Activated gamma-delta T cell treated with anti-CD3 and anti-CD28 coated beads, Interleukin-2, amount 50 U/mL, for 16 hours (primary cell): ENCODE measurements around the gene RNF39.

Experiments
- DNase-seq: peaks from one replicate; pipeline ENCODE4 v3.0.0-alpha.2; 2020; ENCODE audit warnings: low read depth

Gene RNF39

GRCh38 chr6:30096829-30097228 lies 21.3 kb upstream of the RNF39 start:
- DNase-seq, result no peak

GRCh38 chr6:30093951-30094661 lies 18.5 kb upstream of the RNF39 start:
- no peak for DNase-seq

DNA sequence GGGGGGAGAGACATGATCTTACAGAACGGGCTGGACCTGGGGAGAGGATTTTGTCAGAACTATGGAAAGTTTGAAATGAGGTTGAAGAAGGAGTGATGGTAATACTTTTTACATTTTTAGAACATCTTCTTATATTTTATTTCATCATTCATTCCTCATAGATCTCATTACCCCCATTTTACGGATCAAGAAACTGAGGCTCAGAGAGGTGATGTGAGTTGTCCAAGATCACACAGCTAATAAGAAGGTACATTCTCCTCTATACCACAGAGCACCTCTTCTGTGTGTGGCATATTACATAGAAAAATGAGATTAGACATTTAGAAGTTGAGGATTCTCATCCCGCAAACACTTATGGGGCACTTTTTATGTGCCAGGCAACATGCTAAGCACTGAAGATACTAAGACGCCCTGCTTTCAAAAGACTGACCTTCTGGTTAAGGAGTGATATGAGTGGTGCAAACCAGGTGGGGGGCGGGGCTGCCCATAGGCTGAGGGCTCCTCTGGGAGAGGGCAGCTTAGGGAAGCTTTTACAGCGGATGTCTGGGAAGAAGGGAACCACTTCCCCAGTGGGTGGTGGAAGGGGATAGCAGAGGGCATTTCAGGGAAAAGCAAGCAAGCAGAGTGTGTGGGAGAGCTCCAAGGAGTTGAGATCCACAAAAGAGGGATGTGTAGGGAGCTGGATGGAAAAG lies 17.4 kb upstream of the RNF39 start:
- no peak for DNase-seq

- no peak for DNase-seq
These were observed 16.2 kb upstream of the RNF39 start for GRCh38 chr6:30091577-30092381.

DNA sequence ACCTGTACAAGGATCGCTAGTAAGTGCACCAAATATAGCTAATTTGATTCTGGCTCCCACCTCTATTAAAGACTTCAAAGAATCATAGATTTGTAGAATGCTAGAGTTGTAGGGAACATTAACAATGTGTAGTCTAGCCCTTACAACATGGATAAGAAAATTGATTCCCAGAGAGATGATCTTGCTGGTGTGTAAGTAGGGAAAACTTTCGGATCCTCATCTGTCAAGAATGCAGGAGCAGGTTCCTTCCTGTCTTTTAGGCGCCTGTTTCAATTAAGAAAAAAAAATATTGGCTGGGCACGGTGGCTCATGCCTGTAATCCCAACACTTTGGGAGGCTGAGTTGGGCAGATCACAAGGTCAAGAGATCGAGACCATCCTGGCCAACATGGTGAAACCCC lies 12.3 kb upstream of the RNF39 start:
- DNase-seq, result no peak

GRCh38 chr6:30077218-30077617 lies 1.6 kb upstream of the RNF39 start:
- no peak for DNase-seq

DNA sequence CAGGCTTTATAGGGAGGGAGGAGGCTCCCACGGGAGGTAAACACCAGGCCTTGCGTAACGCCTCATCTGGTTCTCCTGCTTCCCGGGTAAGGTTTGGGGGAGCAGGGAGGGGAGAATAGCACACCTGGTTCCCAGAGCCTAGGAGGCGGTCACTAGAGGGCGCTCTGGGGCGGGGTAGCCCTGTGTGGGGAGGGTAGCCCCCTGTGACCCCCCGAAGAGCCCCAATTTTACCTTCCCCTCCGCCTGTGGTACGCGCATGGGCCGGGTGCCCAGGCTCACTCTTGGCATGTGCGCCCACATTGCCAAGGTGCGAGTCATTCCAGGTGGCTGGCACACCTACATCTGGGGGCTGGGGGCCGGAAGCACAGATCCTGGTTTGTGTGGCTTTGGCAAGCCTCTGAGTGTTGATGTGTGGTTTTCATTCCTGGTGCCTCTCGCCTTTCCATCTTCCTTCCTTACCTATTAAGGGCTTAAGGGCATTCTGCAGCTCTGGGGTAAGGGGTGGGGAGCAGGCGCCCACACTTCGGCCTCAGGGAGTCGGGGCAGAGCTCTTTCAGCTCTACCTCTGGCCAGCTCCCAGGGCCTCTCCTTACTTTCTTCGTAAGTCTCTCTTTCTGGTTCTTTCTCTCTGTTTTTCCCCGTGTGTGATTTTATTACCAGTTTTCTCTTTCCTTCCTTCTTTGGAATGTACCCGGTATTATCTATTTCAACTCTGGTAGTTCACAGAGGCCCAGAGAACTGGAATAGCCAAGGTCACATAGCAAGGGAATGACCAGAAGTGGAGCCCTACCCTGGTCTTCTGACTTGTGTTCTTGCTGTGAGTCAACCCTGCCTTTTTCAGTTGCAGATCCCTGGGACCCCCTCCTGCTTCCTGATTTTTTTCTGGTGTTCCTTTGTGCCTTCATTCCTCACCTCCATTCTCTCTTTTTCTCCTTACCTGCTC lies 492 bp upstream of the RNF39 start:
- DNase-seq, result no peak

- no peak for DNase-seq
These were observed 1.1 kb downstream of the RNF39 start for GRCh38 chr6:30074331-30075093.

DNA sequence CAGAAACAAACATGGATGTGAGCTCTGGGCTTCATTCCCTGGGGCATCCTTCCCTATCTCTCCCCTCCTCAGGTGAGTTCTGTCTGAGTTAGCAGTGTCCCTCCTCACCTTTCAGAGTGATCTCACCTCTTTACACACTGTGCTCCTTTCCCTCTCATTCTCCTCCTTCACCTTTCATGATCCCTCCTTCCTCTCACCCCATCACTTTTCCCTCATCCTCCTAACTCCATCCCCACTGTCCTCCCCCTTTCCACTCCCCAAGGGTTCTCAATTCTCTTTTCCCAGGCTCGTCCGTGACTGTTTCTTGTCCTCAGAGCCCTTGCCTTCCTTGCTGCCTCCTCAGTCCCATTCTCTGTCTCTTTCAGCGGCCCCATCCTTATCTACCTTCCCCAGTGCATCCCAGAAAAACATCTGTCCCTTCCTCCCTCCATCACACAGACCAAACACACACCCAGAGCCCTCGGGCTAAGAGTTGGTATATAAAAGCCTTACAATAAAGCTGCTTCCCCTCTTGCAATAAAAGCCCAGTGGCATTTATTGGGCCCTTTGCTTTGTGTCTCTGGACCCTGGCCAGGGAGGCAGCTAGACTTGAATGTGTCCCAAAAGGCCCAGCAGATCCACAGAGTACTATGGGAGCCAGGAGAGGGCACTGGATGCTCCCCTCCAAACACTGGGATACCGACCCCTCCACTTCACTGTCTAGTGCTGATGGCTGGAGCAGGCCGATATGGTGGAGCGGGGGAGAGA lies 1.9 kb downstream of the RNF39 start:
- no peak for DNase-seq

GRCh38 chr6:30071858-30072257 lies 3.7 kb downstream of the RNF39 start:
- no peak for DNase-seq

- no peak for DNase-seq
These were observed 4.3 kb downstream of the RNF39 start for GRCh38 chr6:30071081-30071818.

- no peak for DNase-seq
These were observed 8.0 kb downstream of the RNF39 start for GRCh38 chr6:30067460-30068139.

GRCh38 chr6:30066577-30067459 lies 8.8 kb downstream of the RNF39 start, which contains the start of gene PPP1R11:
Gene PPP1R11 (plus strand): TSS chr6:30067198. CDS start chr6:30067411, 213 bp downstream.
- peak; percentile 98 for DNase-seq

DNA sequence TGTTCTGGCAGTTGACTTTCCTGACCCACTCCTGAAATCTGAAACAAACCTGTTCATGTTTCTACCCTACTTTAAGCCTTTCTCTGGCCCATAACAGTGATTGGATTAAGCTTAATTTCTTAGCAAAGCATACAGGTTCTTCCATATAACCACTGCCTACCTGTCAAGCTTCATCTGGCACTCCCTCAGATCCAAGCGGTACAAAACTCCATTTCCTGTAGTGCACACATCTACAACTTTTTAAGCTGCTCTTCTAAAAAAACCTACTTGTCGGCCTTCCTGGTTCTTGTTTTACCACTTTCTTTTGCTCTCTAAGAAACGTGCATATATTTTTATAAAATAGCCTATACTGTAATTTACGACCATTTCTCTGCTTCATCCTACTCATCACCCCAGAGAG lies 9.5 kb downstream of the RNF39 start:
- DNase-seq, result no peak

- DNase-seq, result no peak
These were observed 12.3 kb downstream of the RNF39 start for GRCh38 chr6:30063315-30063714.

GRCh38 chr6:30062471-30063178 lies 12.9 kb downstream of the RNF39 start:
- DNase-seq, result no peak

DNA sequence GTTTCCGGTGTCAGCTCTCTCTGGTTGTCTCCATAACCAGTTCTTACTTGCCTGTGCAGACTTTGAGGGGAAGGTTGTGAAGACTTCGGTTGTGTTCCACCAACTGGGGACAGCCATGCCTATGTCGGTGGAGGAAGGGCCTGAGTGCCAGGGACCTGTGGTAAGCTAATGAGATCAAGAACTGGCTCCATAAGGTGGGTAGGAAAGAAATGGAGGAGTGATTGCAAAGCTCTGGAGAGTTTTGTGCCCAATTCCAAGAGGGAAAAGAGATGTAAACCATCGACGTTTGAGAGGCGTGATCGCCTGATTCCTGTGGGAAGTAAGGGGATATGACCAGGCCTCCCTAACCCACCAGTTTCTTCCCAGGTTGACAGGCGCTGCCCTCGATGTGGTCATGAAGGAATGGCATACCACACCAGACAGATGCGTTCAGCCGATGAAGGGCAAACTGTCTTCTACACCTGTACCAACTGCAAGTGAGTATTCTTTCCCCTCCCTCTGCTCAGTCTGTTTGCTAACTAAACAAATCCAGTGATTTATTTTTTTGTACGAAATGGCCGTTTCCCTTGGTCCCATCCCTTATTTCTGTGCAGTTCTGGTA lies 13.6 kb downstream of the RNF39 start:
- no peak for DNase-seq
